HFF-Myc (cell line): ENCODE data around the gene ZDHHC20.
A peak's percentile ranks its signal among the peaks of the same experiment; 100 is the strongest.
"Not testable (repeated sequence)": the region's sequence is repeated elsewhere in the genome, so short reads cannot be mapped to it uniquely, and the experiment has no call there.

ENCODE experiments used
- DNase-seq: peaks from one replicate; pipeline ENCODE4 v3.0.0-alpha.2; 2011; ENCODE audit warnings: low read depth; ENCODE audit errors: extremely low read depth
- H3K4me3 ChIP-seq: replicated peaks from 2 replicates; pipeline ENCODE4 v1.5.1; 2011; ENCODE audit warnings: low read depth, mild to moderate bottlenecking, control low read depth, low read length
- CTCF ChIP-seq: IDR thresholded peaks from 2 replicates; pipeline ENCODE4 v1.5.1; 2012; ENCODE audit warnings: mild to moderate bottlenecking, low read depth, low read length, control low read depth; ENCODE audit errors: missing control alignments

ZDHHC20 gene

DNA sequence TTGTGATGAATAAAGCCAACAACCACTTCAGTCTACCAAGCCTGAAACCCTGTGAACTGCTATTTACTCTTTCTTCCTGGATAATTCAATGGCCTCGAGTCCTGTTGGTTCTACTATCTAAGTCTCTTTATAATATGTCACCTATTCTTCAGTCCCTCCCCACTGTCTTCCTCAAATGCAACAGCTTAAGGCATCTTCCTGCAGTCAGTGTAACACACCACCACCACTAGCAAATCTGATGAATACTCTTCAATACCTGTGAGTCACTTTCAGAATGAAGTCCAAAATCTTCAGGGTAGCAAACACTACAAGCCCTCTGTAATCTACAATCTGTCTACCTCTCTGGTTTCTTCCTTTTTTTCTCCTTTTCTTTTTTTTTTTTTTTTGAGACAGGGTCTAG is 32.9 kb downstream of the ZDHHC20 start:
- H3K4me3 ChIP-seq: no peak overlapping the region
- no peak for TF ChIP-seq CTCF
- DNase-seq: no peak

DNA sequence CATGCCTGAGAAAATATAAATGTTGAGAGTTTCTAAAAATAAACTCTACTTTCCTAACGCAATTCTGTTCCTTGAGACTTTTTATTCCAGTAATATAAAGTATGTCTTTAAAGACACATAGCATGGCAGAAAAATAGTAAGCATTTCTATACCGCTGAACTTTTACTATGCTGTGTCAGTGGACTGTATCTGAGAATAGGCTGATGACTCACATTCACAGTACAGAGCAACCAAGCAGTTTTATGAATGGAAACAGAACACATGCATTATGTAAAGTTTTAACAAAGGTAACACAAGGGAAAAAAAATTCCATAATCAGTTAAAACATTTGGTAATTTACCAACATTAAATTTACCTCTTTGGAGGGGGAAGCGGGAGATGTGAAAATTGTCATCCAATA is 38.4 kb downstream of the ZDHHC20 start:
- no peak for TF ChIP-seq CTCF
- DNase-seq: peak; percentile 10
- H3K4me3 ChIP-seq: no peak overlapping the region

- DNase-seq: no peak
- TF ChIP-seq CTCF: no peak
- no peak overlapping the region for H3K4me3 ChIP-seq
Measured at GRCh38 chr13:21413013-21413412, 46.1 kb downstream of the ZDHHC20 start.

DNA sequence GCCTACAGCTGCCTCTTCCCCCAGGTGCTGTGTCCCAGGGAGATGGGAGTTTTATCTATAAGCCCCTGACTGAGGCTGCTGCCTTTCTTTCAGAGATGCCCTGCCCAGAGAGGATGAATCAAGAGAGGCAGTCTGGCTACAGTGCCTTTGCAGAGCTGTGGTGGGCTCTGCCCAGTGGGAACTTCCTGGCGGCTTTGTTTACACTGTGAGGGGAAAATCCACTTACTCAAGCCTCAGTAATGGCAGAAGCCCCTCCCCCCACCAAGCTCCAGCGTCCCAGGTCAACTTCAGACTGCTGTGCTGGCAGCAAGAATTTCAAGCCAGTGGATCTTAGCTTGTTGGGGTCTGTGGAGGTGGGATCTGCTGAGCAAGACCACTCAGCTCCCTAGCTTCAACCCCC is 48.6 kb downstream of the ZDHHC20 start:
- H3K4me3 ChIP-seq, DNase-seq: not testable (repeated sequence)

DNA sequence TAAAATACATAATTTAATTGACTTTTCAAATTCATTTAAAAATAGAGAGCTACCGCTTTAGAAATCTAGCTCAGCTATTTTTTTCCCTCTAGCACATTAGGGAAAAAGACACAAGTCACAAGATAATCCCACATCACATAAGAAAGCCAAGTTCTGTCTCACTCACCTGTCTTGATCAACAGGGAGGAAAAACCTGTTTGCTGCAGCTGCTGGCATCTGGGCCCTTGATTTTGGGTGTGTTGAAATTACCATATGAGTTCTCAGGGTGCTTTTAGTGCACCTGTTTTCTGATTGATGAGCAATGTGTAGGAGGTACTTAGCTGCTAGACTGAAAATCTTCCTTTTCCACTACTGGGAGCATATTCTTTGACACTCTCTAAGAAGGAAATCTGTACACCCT is 53.8 kb downstream of the ZDHHC20 start:
- TF ChIP-seq CTCF: no peak
- no peak overlapping the region for H3K4me3 ChIP-seq
- DNase-seq: no peak

DNA sequence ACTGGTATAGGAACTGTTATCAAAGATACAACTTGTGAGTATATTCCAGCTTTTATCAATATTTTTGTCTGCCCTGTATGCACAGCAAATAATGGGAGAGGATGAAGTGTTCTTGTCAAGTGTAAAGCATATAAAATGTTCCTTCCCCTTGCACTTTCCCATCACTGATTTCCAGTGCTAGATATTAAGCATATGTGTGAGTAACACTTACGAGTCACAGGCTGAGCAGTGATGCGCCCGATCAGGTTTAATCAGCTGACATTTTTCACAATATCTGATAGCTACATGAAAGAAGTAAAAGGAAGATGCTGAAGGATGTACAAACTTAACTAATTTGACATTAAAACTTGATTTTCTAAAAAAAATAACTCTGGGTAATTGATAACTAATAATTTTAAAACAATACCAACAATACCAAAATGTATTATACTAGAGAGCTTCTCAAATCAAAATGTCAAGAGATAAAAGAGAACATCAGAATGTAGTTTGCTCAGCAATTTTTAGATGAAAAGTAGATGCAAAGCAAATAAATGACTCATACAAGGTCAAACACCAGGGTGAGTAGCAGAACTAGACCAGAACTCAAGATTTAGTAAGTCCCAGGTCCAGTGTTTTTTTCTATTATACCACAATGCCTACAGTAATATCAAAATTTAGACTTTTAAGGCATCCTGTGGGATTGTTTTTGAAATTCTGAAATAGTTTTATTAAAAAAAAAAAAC is 56.4 kb downstream of the ZDHHC20 start:
- no peak overlapping the region for H3K4me3 ChIP-seq
- TF ChIP-seq CTCF: no peak
- no peak for DNase-seq

- TF ChIP-seq CTCF: no peak
- DNase-seq: no peak
- no peak overlapping the region for H3K4me3 ChIP-seq
Measured at GRCh38 chr13:21399741-21400140, 59.4 kb downstream of the ZDHHC20 start.
